ENCODE results near the gene COPS7A. TPM values are rescaled to one million over a fixed set of nuclear protein-coding genes. Genes with fewer than 3 reads are reported as not detected.
A peak's percentile ranks its signal among the peaks of the same experiment; 100 is the strongest.
"Not testable (repeated sequence)": the region's sequence is repeated elsewhere in the genome, so short reads cannot be mapped to it uniquely, and the experiment has no call there.

Gene COPS7A
- total RNA-seq, 1 donor from 2014 or later, result 221 TPM

- Histone ChIP-seq H3K9me3 (no peaks in the 10 kb centered on the region), H3K36me3 (peaks cover 0 to 2% of the 10 kb centered on the region in 2 donors), H3K27me3 (no peaks in the 10 kb centered on the region), H3K27ac (peak overlapping the region; percentile 46 to 62), H3K4me1 (peaks cover 0 to 8% of the 10 kb centered on the region in 2 donors), H3K4me3 (peak overlapping the region; percentile 72 to 89)
- no peak for DNase-seq (ENCODE audit: low spot score in 2 of 2)
- no peak for TF ChIP-seq CTCF (IDR thresholded peaks at IDR 0.05)
- intact Hi-C loops (cut with DNase I), result no loop called here
Observed at GRCh38 chr12:6699259-6699988, 24.4 kb upstream of the COPS7A start.

- intact Hi-C loops (cut with DNase I), result loop anchor here (1.0 kb wide), 1 partner anchor 24 kb away; the partner anchor contains the start of gene COPS7A
- Histone ChIP-seq H3K36me3 (no peaks in the 10 kb centered on the region), H3K4me3 (peak overlapping the region; percentile 72 to 89), H3K27me3 (no peaks in the 10 kb centered on the region), H3K4me1 (peaks cover 0 to 8% of the 10 kb centered on the region in 2 donors), H3K27ac (peak overlapping the region; percentile 46 to 62), H3K9me3 (no peaks in the 10 kb centered on the region)
- TF ChIP-seq CTCF (IDR thresholded peaks at IDR 0.05), result no peak
- no peak for DNase-seq (ENCODE audit: low spot score in 2 of 2)
Observed at GRCh38 chr12:6699989-6700645, 23.7 kb upstream of the COPS7A start.

GRCh38 chr12:6700646-6701051 is 23.2 kb upstream of the COPS7A start, which contains the start of gene PIANP:
Gene PIANP (minus strand): TSS chr12:6700815. CDS start chr12:6698061, 2,754 bp downstream.
- Histone ChIP-seq H3K27me3 (no peaks in the 10 kb centered on the region), H3K36me3 (no peaks in the 10 kb centered on the region), H3K4me1 (peaks cover 0 to 8% of the 10 kb centered on the region in 2 donors), H3K4me3 (peak within 1 kb of the TSS; percentile 72 to 89), H3K9me3 (no peaks in the 10 kb centered on the region), H3K27ac (peak within 1 kb of the TSS; percentile 46 to 62)
- no peak for TF ChIP-seq CTCF (IDR thresholded peaks at IDR 0.05)
- intact Hi-C loops (cut with DNase I), result loop anchor here (1.0 kb wide), 1 partner anchor 24 kb away; the partner anchor contains the start of gene COPS7A
- DNase-seq (ENCODE audit: low spot score in 2 of 2), result peak in 1 of 2 donors; percentile 75

- Histone ChIP-seq H3K27ac (no peak overlapping the region), H3K9me3 (no peaks in the 10 kb centered on the region), H3K27me3 (no peaks in the 10 kb centered on the region), H3K36me3 (no peaks in the 10 kb centered on the region), H3K4me3 (peak overlapping the region; percentile 72 to 89), H3K4me1 (peaks cover 0 to 8% of the 10 kb centered on the region in 2 donors)
- intact Hi-C loops (cut with DNase I), result no loop called here
- TF ChIP-seq CTCF (IDR thresholded peaks at IDR 0.05), result no peak
- DNase-seq (ENCODE audit: low spot score in 2 of 2), result no peak
Observed at GRCh38 chr12:6701078-6701768, 22.6 kb upstream of the COPS7A start.

GRCh38 chr12:6703631-6704030 is 20.2 kb upstream of the COPS7A start:
- intact Hi-C loops (cut with DNase I), result no loop called here
- Histone ChIP-seq H3K4me1 (peaks cover 0 to 8% of the 10 kb centered on the region in 2 donors), H3K9me3 (no peaks in the 10 kb centered on the region), H3K27me3 (no peaks in the 10 kb centered on the region), H3K27ac (no peak overlapping the region), H3K4me3 (no peak overlapping the region), H3K36me3 (no peaks in the 10 kb centered on the region)
- DNase-seq (ENCODE audit: low spot score in 2 of 2), result no peak
- no peak for TF ChIP-seq CTCF (IDR thresholded peaks at IDR 0.05)

- H3K27me3 ChIP-seq; H3K27ac ChIP-seq; intact Hi-C loops (cut with DNase I); DNase-seq (ENCODE audit: low spot score in 2 of 2); H3K4me1 ChIP-seq; H3K9me3 ChIP-seq; H3K36me3 ChIP-seq; H3K4me3 ChIP-seq: not testable (repeated sequence)
Observed at GRCh38 chr12:6708351-6708750, 15.5 kb upstream of the COPS7A start.
